SW 1271 (cell line): ENCODE data around the gene POU2AF1.
"Not testable (repeated sequence)": the region's sequence is repeated elsewhere in the genome, so short reads cannot be mapped to it uniquely, and the experiment has no call there.

ENCODE experiments used
- DNase-seq, 2 experiments: peaks; one replicate each; lab custom pipeline; 2025; lab: John Stamatoyannopoulos, UW

The POU2AF1 gene

GRCh38 chr11:111408789-111409727, 30.0 kb upstream of the POU2AF1 start:
- no peak for DNase-seq

- no peak for DNase-seq
These were observed 28.6 kb upstream of the POU2AF1 start for GRCh38 chr11:111407652-111408051.

- no peak for DNase-seq
These were observed 27.5 kb upstream of the POU2AF1 start for GRCh38 chr11:111406589-111406988.

- DNase-seq, result no peak
These were observed 27.0 kb upstream of the POU2AF1 start for GRCh38 chr11:111406091-111406490.

- no peak for DNase-seq
These were observed 26.5 kb upstream of the POU2AF1 start for GRCh38 chr11:111405551-111405950.

- no peak for DNase-seq
These were observed 24.1 kb upstream of the POU2AF1 start for GRCh38 chr11:111403051-111403726.

- no peak for DNase-seq
These were observed 23.3 kb upstream of the POU2AF1 start for GRCh38 chr11:111402411-111402810.

- DNase-seq, result not testable (repeated sequence)
These were observed 22.9 kb upstream of the POU2AF1 start for GRCh38 chr11:111401957-111402356.

- no peak for DNase-seq
These were observed 21.5 kb upstream of the POU2AF1 start for GRCh38 chr11:111400595-111400994.

- DNase-seq, result no peak
These were observed 20.3 kb upstream of the POU2AF1 start for GRCh38 chr11:111399187-111400031.

- no peak for DNase-seq
These were observed 18.0 kb upstream of the POU2AF1 start for GRCh38 chr11:111397034-111397433.

- DNase-seq, result no peak
These were observed 16.7 kb upstream of the POU2AF1 start for GRCh38 chr11:111395749-111396148.

GRCh38 chr11:111395081-111395480, 16.0 kb upstream of the POU2AF1 start:
- no peak for DNase-seq

- DNase-seq, result not testable (repeated sequence)
These were observed 15.1 kb upstream of the POU2AF1 start for GRCh38 chr11:111394147-111394546.

- no peak for DNase-seq
These were observed 14.5 kb upstream of the POU2AF1 start for GRCh38 chr11:111393585-111393984.

- no peak for DNase-seq
These were observed 14.0 kb upstream of the POU2AF1 start for GRCh38 chr11:111393096-111393495.

- DNase-seq, result no peak
These were observed 13.5 kb upstream of the POU2AF1 start for GRCh38 chr11:111392552-111392951.

GRCh38 chr11:111391328-111392124, 12.5 kb upstream of the POU2AF1 start:
- no peak for DNase-seq

GRCh38 chr11:111388842-111389241, 9.8 kb upstream of the POU2AF1 start:
- no peak for DNase-seq

- DNase-seq, result no peak
These were observed 9.3 kb upstream of the POU2AF1 start for GRCh38 chr11:111388420-111388819.

- DNase-seq, result no peak
These were observed 8.3 kb upstream of the POU2AF1 start for GRCh38 chr11:111387363-111387762.
